Transverse colon (tissue), 3 donors: ENCODE results near the gene HS3ST5.

Experiments
- POLR2A ChIP-seq: fragments of 450-650 bp; IDR thresholded peaks from one replicate; pipeline ENCODE4 v1.6.1; 2016; ENCODE audit warnings: antibody characterized with exemption, mild to moderate bottlenecking, moderate library complexity
- TF ChIP-seq, protein P1 (sequence below), 5 experiments: fragments of 200-600 bp in 3 of 5; fragments of 450-650 bp in 2 of 5; sonication (generic) in 3 of 5; IDR thresholded peaks; 1 replicate in 2 of 5; 2 replicates in 3 of 5; pipeline ENCODE4 v1.5.1; 2016 to 2017; ENCODE audit warnings: antibody characterized with exemption in 5 of 5, inconsistent platforms in 3 of 5, mild to moderate bottlenecking in 2 of 5, moderate library complexity in 1 of 5

DNA sequence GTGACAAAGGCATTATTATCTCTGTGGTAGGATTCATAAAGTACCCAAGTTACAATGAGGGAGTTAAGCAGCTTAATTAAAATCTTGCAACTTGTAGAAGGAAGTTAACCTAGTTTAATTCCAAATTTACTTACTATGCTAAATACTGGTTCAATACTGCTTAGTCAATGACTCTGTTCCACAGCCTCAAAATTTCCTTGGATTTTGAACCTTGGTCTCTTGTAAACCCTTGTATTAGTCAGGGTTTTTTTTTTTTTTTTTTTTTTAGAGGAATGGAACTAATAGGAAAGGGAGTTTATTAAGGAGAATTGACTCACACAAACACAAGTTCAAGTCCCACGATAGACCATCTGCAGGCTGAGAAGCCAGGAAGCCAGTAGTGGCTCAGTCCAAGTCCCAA lies 163.4 kb downstream of the HS3ST5 start:
- TF ChIP-seq, protein P1, sequence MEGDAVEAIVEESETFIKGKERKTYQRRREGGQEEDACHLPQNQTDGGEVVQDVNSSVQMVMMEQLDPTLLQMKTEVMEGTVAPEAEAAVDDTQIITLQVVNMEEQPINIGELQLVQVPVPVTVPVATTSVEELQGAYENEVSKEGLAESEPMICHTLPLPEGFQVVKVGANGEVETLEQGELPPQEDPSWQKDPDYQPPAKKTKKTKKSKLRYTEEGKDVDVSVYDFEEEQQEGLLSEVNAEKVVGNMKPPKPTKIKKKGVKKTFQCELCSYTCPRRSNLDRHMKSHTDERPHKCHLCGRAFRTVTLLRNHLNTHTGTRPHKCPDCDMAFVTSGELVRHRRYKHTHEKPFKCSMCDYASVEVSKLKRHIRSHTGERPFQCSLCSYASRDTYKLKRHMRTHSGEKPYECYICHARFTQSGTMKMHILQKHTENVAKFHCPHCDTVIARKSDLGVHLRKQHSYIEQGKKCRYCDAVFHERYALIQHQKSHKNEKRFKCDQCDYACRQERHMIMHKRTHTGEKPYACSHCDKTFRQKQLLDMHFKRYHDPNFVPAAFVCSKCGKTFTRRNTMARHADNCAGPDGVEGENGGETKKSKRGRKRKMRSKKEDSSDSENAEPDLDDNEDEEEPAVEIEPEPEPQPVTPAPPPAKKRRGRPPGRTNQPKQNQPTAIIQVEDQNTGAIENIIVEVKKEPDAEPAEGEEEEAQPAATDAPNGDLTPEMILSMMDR (IDR thresholded peaks at IDR 0.05), result no peak
- TF ChIP-seq POLR2A, result no peak
